GM23338 (cell line): ENCODE measurements around the gene KRTAP4-3.

Source experiments
- CTCF ChIP-seq, 2 experiments: fragments of 200-600 bp in 1 of 2; sonication (generic) in 1 of 2; conservative IDR thresholded peaks; 2 replicates each; pipeline versions ENCODE4 v1.5.1 to v1.6.1; 2016 to 2017; ENCODE audit warnings: antibody characterized with exemption in 2 of 2, low read depth in 2 of 2, mild to moderate bottlenecking in 2 of 2, moderate library complexity in 1 of 2
- ETS1 ChIP-seq: IDR thresholded peaks from 2 replicates; pipeline ENCODE4 v1.6.1; 2016; ENCODE audit warnings: antibody characterized with exemption
- EZH2 ChIP-seq: fragments of 200-600 bp; sonication (generic); IDR thresholded peaks from one replicate; pipeline ENCODE4 v1.8.0; 2017; ENCODE audit warnings: antibody characterized with exemption, mild to moderate bottlenecking, low read depth; ENCODE audit not compliant: unreplicated experiment
- EZH2phosphoT487 ChIP-seq: fragments of 200-600 bp; sonication (generic); IDR thresholded peaks from one replicate; pipeline ENCODE4 v1.8.1; 2018; ENCODE audit warnings: antibody characterized with exemption; ENCODE audit not compliant: unreplicated experiment
- JUNB ChIP-seq: IDR thresholded peaks from one replicate; pipeline ENCODE4 v1.6.1; 2016; ENCODE audit warnings: antibody characterized with exemption; ENCODE audit not compliant: unreplicated experiment
- POLR2AphosphoS5 ChIP-seq: IDR thresholded peaks from 2 replicates; pipeline ENCODE4 v1.6.1; 2016; ENCODE audit warnings: antibody characterized with exemption, low read depth
- REST ChIP-seq: IDR thresholded peaks from one replicate; pipeline ENCODE4 v1.6.1; 2018; ENCODE audit warnings: antibody characterized with exemption; ENCODE audit not compliant: unreplicated experiment
- STAT1 ChIP-seq: IDR thresholded peaks from one replicate; pipeline ENCODE4 v1.6.1; 2016; ENCODE audit warnings: antibody characterized with exemption; ENCODE audit not compliant: unreplicated experiment
- ZNF114 ChIP-seq: fragments of 250-450 bp; sonication (Bioruptor Pico); IDR thresholded peaks from 2 replicates; pipeline ENCODE4 v1.5.0; 2020; ENCODE audit warnings: mild to moderate bottlenecking, moderate library complexity
- ZNF331 ChIP-seq: fragments of 250-450 bp; sonication (Bioruptor Pico); IDR thresholded peaks from 2 replicates; pipeline ENCODE4 v1.5.0; 2020; ENCODE audit warnings: low read depth, mild to moderate bottlenecking, moderate library complexity

GRCh38 chr17:41126412-41126811 is 41.6 kb downstream of the KRTAP4-3 start:
- no peak for TF ChIP-seq CTCF (conservative IDR thresholded peaks at IDR 0.05; ENCODE audit: low read depth in 2 of 2)
- no peak for TF ChIP-seq REST
- no peak for TF ChIP-seq POLR2AphosphoS5
- TF ChIP-seq EZH2: no peak
- no peak for TF ChIP-seq EZH2phosphoT487
- no peak for TF ChIP-seq STAT1
- TF ChIP-seq JUNB: no peak
- TF ChIP-seq ETS1: no peak
- no peak for TF ChIP-seq ZNF114 (CRISPR knock-in tag)
- no peak for TF ChIP-seq ZNF331
